OCI-M1 (cell line): ENCODE measurements around the gene ACBD5.
"Not testable (repeated sequence)": the region's sequence is repeated elsewhere in the genome, so short reads cannot be mapped to it uniquely, and the experiment has no call there.

Source experiments
- DNase-seq: peaks from one replicate; lab custom pipeline; 2025; lab: John Stamatoyannopoulos, UW

Gene ACBD5, protein sequence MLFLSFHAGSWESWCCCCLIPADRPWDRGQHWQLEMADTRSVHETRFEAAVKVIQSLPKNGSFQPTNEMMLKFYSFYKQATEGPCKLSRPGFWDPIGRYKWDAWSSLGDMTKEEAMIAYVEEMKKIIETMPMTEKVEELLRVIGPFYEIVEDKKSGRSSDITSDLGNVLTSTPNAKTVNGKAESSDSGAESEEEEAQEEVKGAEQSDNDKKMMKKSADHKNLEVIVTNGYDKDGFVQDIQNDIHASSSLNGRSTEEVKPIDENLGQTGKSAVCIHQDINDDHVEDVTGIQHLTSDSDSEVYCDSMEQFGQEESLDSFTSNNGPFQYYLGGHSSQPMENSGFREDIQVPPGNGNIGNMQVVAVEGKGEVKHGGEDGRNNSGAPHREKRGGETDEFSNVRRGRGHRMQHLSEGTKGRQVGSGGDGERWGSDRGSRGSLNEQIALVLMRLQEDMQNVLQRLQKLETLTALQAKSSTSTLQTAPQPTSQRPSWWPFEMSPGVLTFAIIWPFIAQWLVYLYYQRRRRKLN

DNA sequence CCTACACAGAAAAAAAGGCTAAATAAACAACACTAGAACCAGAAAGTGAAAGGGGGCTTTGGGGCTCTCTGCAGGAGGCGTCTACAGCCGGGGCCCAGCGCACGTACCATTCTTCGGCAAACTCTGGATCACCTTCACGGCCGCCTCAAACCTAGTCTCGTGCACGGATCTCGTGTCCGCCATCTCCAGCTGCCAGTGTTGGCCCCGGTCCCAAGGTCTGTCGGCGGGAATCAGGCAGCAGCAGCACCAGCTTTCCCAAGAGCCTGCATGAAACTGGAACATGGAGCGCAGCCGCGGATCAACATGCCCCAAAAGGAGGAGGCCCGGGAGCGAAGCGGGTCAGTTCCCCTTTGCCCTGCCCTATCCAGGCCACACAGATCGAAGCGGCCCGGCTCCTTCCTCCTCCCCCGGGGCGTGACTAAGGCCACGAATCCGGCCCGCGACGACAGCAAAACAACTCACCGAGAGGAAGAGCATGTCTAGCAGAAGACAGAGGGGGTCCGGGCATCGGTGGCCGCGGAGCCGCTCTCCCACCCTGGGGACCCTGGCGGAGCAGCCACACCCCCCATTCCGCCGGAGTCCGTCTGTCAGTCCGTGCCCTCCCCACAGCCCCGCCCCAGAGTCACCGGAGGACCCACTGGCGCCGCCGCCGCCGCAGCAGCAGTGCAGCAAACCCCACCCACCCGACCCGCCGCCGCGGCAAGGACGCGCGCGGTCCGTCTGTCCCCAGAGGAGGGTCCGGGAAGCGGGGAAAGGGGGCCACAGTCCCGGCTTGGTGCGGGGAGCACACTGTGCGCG is at the start of gene ACBD5:
ACBD5 (minus strand) TSS at position 586 of the 798 bp plus-strand sequence; CDS start at position 477, 109 bp downstream.
- DNase-seq, result peak; percentile 91

DNA sequence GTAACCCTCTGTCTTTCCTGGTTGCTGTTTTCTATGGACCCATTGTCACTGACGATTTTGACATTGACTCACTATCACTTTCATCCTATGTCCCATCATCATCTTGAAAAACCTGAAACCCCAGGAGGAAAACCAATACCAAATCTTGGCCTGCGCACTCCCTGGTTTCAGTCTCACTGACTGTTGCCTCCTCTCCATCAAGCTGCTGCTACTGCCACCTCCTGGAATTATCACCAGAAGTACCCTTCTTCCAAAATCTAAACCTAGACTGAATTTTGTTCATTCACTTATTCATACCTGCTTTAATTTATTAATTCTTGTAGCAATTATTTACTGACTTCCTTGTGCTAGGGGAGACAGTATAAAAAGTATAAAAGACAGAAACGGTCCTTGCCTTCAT is 44.5 kb upstream of the ACBD5 start:
- DNase-seq, result peak; percentile 67

DNA sequence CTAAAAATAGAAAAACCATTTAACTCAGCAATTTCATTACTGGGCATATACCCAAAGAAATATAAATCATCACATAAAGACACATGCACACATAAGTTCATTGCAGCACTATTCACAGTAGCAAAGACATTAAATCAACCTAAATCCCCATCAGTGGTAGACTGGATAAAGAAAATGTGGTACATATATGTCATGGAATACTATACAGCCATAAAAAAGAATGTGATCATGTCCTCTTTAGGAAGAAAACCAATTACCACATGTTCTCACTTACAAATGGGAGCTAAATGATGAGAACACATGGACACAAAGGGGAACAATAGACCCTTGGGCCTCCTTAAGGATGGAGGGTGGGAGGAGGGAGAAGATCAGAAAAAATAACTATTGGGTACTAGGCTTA is 36.0 kb upstream of the ACBD5 start:
- no peak for DNase-seq

DNA sequence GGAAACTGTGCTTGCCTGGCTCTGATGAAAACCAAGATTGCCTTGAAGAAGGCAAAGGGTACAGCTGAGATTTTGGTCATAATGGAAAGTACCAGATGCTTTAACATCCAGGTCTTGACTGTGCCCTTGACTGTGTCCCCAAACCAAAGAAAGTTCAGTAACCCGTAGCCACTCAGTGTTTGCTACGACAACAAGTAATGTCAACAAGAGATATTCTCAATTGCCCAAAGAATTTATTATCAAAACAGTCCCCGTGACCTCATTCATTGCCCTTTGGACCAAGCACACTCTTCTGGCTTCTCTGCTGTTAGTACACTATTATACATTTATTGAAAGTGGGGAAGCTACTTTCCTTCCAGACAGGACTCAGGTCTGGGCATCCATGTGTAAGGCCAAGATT is 25.4 kb upstream of the ACBD5 start:
- not testable (repeated sequence) for DNase-seq

DNA sequence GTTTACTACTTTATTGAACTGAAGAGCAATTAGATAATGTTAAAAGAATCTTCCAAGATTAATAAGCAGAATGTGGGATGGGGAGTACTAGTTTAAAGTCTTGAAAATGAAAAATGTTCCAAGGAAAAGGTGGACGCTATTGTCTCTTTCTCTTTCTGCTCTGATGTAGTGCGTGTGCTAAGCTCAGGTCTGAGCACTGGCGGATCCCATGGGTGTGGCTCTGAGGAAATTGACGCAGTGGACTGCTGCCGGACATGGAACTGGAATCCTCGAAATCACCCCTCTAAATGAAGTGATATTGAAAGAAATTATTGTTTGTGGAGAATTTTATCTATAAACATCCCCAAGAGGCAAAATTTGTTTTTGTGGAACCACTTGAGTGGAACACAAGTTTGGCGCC is 22.2 kb upstream of the ACBD5 start:
- DNase-seq, result not testable (repeated sequence)

DNA sequence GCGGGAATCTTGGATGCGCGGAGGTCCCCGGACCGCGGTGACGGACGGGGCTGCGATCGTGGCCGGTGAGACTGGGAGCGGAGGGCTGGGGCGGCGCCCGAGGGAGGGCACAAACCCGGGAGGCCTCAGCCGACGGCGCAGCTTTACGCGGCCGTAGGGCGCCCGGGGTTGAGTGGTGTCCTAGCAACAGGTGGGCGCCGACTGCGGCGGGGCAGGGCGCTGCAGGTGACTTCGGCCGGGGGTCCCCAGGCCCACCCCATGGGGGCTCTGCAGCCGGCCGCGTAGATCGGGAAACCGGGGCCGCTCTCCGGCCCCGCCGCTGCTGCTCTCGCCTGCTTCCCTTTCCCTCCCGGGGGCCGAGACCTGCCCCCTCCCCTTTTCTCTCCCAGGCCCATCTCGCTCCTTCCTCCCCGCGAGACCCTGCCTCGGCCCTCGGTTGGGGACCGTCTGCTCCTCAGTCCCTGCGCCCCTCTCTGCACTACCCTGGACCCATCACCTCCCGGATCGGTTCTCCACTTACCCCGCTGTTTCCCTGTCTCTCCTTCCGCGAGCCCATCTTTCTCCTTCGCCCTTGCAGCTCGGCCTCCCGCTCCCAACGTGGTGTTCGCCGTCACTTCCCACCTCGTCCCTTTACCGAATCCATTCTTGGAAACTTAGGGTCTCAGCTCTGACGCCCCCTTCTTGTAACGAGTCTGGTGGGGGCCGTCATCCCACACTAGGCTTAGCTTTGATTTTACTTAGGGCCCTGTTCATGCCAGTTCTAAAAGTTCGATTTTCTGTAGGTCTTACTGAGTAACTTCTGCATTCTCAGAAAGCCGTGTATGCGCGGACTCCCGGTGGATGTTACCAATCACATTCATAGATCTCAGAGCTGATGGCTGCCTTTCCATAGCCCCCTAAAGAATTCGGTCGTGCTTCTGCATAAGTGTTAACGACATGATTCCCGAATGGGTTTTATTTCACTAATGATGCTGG is 18.5 kb upstream of the ACBD5 start:
- no peak for DNase-seq

DNA sequence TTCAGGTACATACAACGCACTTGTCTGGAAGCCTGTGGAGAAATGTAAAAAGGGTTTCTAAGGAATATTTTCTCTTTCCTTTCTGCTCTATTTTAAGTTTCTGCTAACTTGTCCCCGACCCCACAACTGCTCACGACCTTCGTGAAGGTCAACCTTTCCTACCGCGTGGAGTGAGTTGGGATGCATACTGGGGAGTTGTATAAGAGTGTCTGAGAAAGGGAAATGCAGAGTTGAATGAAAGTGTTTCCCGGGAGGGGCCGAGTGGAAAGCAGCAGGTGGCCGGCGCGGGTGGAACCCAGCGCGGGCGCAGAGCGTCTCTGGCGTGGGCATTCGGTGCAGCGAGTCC is 17.9 kb upstream of the ACBD5 start:
- no peak for DNase-seq

DNA sequence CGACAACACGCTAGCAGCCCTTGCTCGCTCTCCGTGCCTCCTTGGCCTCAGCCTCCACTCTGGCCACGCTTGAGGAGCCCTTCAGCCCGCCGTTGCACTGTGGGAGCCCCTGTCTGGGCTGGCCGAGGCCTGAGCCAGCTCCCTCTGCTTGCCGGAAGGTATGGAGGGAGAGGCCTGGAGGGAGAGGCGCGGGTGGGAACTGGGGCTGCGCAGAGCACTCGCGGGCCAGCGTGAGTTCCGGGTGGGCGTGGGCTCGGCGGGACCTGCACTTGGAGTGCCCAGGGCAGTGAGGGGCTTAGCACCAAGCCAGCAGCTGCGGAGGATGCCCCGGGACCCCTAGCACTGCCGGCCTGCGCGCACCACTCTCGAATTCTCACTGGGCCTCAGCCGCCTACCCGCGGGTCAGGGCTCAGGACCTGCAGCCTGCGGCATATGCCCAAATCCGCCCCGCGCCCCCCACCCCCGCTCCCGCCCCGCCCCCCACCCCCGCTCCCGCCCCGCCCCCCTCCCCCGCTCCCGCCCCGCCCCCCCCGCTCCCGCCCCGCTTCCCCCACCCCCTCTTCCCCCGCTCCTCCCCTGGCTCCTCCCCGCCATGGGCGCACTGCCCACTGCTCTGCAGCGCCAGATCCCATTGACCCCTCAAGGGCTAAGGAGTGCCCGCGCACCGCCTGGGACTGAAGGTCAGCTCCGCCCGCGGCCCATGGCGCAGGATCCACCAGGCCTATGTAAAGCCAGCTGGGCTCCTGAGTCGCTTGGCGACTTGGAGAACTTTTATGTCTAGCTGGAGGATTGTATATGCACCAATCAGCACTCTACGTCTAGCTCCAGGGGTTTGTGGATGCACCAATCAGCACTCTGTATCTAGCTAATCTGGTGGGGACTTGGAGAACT is 15.9 kb upstream of the ACBD5 start:
- DNase-seq, result no peak

DNA sequence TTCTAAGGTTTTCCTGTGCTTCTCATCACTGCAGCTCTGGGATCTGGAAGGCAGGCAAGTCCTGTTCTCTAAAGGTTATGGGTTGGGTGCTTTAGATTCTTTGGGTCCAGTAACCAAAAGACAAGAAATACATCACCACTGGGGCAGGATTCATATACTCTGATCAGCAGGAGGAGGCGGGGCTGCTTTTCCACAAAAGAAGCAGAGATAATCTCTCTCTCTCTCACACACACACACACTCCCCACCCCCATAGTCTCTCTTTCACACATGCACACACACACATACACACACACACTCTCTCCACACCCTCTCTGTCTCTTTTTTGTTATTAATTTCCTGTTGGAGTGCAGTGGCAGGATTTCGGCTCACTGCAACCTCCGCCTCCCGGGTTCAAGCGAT is 13.0 kb upstream of the ACBD5 start:
- DNase-seq, result no peak

DNA sequence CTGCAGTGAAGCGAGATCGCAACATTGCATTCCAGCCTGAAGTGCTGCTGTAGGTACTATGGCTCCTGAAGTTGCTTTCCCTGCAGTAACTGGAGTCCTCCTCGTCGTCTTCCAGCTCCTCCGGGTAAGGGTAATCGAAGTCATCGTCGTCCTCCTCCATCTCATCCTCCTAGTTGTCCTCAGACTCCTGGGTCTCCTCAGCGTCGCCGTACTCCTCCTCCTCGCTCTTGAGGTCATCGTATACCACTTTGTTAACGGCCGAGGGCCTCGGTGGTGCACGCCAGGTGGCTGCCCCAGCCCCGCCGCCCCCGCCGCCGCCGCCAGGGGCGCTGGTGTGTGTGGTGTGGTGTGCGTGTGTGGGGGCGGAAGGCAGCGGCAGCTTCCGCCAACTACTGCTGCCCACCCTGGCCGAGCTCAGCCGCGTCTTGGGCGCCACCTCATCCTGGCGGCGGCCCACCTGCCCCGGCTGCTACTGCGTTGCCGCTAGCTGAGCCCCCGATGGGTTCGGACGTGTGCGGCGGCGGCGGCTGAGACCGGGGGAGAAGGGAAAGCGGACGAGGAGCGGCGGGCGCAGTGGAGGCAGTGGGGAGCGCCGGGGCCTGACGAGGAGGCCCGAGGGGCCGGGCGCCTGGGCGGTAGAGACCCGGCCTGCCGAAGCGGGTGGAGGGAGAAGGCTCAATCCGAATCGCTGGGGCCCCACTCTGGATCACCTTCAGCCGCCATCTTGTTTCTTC is 11.8 kb upstream of the ACBD5 start:
- DNase-seq, result peak; percentile 72

DNA sequence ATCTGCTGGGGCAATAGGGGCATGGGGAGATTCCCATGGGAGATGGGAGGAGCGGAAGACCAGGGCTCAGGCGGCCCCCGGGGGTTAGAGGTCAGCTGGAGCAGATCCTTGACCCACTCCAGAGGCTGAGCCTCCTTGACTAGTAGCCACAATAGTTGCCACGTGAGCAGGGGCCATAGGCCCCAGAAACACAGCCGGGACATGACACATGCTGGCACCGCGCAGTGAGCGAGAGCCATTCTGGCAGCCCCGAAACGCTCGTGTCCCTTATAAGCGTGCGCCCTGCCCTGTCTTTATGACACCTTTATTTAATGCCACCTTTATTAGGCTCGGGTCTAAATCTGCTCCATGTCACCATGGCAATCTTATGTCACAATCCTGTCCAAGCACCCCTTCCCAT is 11.0 kb upstream of the ACBD5 start:
- no peak for DNase-seq

DNA sequence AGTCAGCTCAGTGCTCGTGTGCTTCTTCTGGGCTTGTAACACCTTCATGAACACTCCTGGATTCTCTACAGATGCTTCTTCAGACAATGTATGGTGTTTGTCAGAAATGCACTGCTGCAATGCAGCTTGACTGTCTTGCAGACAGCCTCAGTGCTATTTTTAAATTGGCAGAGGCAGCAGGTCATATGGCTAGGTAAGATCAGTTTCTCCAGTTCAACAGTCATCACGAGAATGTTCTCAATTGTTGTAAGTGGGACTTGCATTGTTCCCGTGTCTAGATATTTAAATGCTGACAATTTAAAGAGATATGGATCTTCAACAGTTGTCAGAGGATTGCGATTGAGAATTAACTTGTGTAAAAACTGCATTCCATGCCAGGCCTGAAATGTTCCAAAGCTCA is 7.6 kb upstream of the ACBD5 start:
- no peak for DNase-seq

DNA sequence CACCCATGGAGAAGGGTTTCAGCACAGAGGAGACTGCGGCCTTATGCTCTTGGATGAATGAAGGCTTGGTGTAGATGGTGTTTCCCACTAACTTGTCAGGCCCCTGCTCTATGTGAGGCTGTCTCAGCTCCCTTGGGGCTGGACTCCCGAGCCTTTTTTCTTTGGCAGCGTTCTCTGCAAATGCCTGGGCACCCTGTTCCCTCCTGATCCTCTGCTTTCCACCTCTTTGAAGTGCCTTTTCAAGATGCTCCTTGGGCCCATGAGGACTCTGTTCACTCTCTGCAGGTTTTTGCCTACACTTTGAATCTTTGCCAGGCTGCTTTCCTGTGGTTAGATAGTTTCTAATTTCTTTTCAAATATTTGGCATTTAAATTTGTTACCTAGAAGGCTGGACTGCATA is 6.8 kb upstream of the ACBD5 start:
- no peak for DNase-seq

DNA sequence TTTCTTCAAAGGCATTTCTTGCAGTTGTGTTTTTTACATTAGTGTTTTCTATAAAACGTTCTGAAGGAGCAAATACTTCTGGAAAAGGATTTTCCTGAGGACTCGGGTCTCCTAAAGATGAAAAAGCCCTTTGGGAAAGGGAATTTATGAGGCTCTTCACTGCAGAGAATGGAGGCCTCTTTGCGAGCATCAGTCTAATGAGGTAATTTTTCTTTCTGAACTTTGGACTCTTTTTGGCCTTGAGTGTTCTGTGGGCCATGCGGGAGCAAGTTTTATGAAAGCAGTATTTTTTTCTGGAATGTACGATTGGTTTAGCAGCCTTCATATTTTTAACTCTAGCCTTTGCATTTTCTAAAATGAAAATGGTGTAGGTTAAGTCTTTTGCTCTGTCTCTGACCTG is 6.4 kb upstream of the ACBD5 start:
- no peak for DNase-seq

DNA sequence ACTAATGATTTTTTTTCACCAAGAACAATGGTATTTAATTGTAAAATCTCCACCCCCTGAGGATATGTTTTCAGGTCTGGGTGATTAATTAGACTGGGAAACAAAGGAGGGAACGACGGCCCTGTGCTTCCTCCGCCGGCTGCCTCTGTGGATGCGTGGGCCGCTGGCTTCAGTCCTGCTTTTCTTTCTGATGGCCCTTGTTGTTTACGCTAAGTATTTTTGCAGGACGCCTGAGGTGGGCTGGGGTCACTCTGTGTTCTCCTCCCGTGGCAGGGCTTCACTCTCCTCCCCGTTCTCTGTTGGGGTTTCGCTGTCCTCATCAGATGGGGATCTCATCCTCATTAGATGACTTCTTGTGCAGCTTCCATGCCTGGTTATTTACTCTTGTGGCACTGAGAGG is 5.2 kb upstream of the ACBD5 start:
- no peak for DNase-seq

DNA sequence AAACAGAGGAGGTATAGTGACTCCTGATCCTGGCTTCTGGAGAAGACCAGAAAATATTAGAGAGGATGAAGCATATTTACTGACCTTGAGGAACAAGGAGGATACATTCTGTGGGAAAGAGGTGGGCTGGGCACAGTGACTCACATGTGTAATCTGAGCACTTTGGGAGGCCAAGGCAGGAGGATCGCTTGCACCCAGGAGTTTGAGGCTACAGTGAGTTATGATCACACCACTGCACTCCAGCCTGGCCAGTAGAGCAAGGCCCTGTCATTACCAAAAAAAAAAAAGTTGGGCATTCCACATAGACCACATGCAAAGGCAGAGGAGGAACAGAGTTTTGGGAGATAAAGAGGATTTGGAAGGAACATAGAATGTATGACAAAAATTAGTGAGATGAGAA is 4.4 kb upstream of the ACBD5 start:
- no peak for DNase-seq

DNA sequence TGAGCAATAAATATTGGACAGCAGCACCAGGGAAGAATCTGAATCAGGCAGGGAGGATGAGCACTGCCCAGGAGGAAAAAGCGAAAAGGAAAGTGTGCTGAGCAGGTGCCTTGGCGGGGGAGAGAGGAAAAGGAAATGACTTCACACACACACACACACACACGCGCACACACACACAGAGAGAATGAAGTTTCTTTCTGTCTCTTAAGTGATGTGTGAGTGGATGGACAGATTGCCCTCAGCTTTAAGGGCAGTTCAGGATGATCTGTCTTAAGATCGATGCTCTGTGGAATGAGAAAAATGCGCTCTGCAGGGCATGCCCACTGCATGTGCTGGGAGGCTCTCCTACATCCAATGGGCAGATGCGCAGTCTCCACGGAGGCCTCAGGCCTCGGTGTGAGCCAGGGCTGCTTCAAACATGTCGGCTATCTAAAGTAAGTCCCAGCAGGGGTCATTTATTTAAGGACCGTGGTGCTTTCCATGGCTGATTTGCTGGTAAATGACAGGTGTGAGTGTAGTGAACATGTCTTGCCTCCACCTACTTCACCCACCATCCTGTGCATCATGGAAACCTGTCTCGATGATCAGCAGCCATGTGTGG is 2.5 kb upstream of the ACBD5 start:
- DNase-seq, result peak; percentile 89

DNA sequence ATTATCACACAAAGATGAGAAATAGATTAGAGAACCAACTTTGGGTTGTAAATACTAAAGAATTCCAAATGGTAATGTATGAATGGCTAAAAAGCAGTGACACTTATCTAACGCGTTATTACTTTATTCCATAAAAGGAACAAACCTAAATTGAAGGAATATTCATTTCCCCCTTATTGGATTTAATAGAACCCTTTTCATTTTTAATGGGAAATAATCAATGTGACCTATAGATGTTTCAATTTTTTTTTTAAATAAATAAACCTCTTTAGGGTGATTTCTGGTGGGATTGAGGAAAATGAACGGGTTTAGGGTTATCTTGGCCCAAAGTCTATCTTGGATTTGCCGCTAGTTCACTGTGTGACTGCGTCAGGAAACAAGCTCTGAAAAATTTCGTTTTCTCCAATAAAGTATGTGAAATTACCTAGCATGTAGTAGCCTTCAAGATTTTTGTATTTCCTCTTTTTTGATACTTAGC is 1.9 kb upstream of the ACBD5 start:
- no peak for DNase-seq

DNA sequence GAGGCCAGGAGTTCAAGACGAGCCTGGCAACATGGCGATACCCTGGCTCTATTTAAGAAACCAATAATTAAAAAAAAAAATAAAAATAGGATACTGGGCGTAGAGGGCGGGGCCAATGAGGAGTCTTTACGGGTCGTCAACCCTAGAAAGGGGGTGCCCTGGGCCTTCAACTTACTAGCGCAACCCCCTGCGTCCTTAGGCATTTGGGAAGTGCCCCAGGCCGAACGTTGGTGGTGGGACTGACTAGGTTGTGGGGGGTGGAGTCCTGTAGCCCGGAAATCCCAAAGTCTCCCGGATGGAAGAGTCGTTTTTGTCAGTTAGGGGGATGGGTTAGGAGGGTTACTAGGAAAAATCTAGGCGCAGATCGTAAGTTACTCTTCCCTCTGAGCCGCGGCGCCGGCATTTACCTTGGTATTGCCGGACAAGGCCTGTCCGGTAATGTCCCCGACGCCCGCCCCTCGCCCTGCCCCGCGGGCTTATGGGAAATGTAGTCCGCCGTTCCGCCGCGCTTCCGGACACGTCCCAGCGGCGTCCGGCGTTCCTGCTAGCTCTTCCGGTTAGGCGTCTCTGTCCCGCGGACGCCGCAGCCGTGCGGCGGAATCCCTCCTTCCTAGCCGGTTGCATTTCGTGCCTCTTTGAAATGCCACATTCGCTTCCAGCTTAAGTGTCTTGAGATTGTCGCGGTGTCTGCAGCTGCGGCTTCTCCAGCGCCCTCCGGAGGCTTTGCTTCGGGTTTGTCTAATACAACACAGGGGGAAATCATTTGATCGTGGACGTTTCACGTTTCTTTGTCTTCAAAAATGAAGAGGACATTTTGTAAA is 1.3 kb upstream of the ACBD5 start:
- DNase-seq, result peak; percentile 98
